ENCODE data around the gene TEKT1.

DNA sequence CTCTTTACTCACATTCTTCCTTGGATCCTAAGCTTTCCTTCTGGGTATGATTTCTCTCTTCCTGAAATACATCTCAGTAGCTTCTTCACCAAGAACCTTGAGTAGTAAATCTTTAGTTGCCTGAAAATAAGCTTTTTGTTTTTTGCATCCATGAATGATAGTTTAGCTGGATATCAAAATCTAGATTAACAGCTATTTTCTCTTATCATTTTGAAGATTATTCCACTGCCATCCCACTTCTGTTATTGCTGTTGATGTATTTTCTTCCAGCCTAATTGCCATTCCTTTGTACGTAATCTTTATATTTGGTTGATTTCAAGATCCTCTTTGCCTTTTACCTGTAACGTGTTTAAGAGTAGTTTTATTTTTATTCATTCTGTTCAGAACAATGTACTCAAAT, 63.1 kb downstream of the TEKT1 start:
- TF ChIP-seq CTCF (conservative IDR thresholded peaks at IDR 0.05; ENCODE audit: low read length) (no peak), EZH2phosphoT487 (IDR thresholded peaks at IDR 0.05; ENCODE audit: borderline replicate concordance, low read depth, low read length) (no peak)

Data from OCI-LY7 (cell line).